IMR-90 (cell line): ENCODE results near the gene ALG13. TPM values are rescaled to one million over a fixed set of nuclear protein-coding genes. Genes with fewer than 3 reads are reported as not detected.

Experiments used
- ATAC-seq: fragments of 200-7000 bp; cut with Tn5 transposase; 2 replicates; pipeline ENCODE4 v1.9.1; 2020; ENCODE audit warnings: low read depth, mild to moderate bottlenecking, moderate library complexity
- BruUV-seq: library from RNA; stranded (reverse); fragments of 400-500 nt; replicated peaks from 2 replicates; lab custom pipeline; 2021; lab: Mats Ljungman, UMichigan
- CTCF ChIA-PET: fragments of 300-600 bp; formaldehyde crosslinking; extraction: SDS; loops from one replicate; lab custom pipeline; 2021; ENCODE audit warnings: antibody characterized with exemption; lab: Yijun Ruan, JAX
- POLR2A ChIA-PET: fragments of 300-600 bp; sonication (Branson Sonifier 250); formaldehyde crosslinking; loops from one replicate; lab custom pipeline; 2022; ENCODE audit warnings: antibody characterized with exemption; ENCODE audit not compliant: unreplicated experiment; lab: Charles Lee
- DNase-seq: peaks from one replicate; pipeline ENCODE4 v3.0.0; 2013
- H2AFZ ChIP-seq: replicated peaks from 2 replicates; pipeline ENCODE3; 2013; ENCODE audit warnings: low read length, mild to moderate bottlenecking; ENCODE audit not compliant: poor library complexity
- H2AK5ac ChIP-seq: 2 replicates; pipeline ENCODE4 v1.6.1; 2013; ENCODE audit warnings: low read depth, low read length, inconsistent platforms
- H2AK9ac ChIP-seq: replicated peaks from 2 replicates; pipeline ENCODE3; 2013; ENCODE audit warnings: mild to moderate bottlenecking, low read depth, low read length, moderate library complexity; ENCODE audit not compliant: poor library complexity
- H2BK120ac ChIP-seq: 2 replicates; pipeline ENCODE4 v1.6.1; 2013; ENCODE audit warnings: low read depth, low read length, inconsistent platforms
- H2BK15ac ChIP-seq: 3 replicates; pipeline ENCODE4 v1.6.1; 2013; ENCODE audit warnings: low read depth, low read length, inconsistent platforms
- H2BK20ac ChIP-seq: 2 replicates; pipeline ENCODE4 v1.6.1; 2013; ENCODE audit warnings: low read depth, mild to moderate bottlenecking, inconsistent platforms, low read length, moderate library complexity
- H2BK5ac ChIP-seq: 2 replicates; pipeline ENCODE4 v1.6.1; 2013; ENCODE audit warnings: mild to moderate bottlenecking, low read depth, low read length, inconsistent platforms; ENCODE audit not compliant: poor library complexity, severe bottlenecking
- H3K14ac ChIP-seq: replicated peaks from 2 replicates; pipeline ENCODE4 v1.6.1; 2013; ENCODE audit warnings: low read depth, low read length, inconsistent platforms
- H3K18ac ChIP-seq: 2 replicates; pipeline ENCODE4 v1.6.1; 2013; ENCODE audit warnings: low read depth, low read length, control low read depth
- H3K23ac ChIP-seq: 2 replicates; pipeline ENCODE4 v1.6.1; 2013; ENCODE audit warnings: low read depth, low read length, inconsistent platforms
- H3K27ac ChIP-seq: 2 replicates; pipeline ENCODE4 v1.5.1; 2013; ENCODE audit warnings: mild to moderate bottlenecking, control low read depth, low read length; ENCODE audit not compliant: insufficient read depth
- H3K27me3 ChIP-seq: 2 replicates; pipeline ENCODE4 v1.6.1; 2013; ENCODE audit warnings: low read length; ENCODE audit not compliant: control insufficient read depth, insufficient read depth
- H3K36me3 ChIP-seq: 2 replicates; pipeline ENCODE4 v1.6.1; 2013; ENCODE audit warnings: low read length, mixed read lengths; ENCODE audit not compliant: control insufficient read depth, insufficient read depth
- H3K4ac ChIP-seq: 2 replicates; pipeline ENCODE4 v1.6.1; 2013; ENCODE audit warnings: low read depth, low read length, inconsistent platforms
- H3K4me1 ChIP-seq: 2 replicates; pipeline ENCODE4 v1.6.1; 2013; ENCODE audit warnings: low read length, mixed read lengths; ENCODE audit not compliant: control insufficient read depth, insufficient read depth
- H3K4me2 ChIP-seq: 2 replicates; pipeline ENCODE4 v1.6.1; 2013; ENCODE audit warnings: low read depth, mild to moderate bottlenecking, control low read depth, low read length, moderate library complexity
- H3K4me3 ChIP-seq: 2 replicates; pipeline ENCODE4 v1.5.1; 2013; ENCODE audit warnings: low read depth, mild to moderate bottlenecking, control low read depth, low read length, moderate library complexity; ENCODE audit not compliant: insufficient read depth
- H3K56ac ChIP-seq: 2 replicates; pipeline ENCODE4 v1.6.1; 2013; ENCODE audit warnings: low read length, inconsistent platforms; ENCODE audit not compliant: insufficient read depth; ENCODE audit errors: extremely low read depth
- H3K79me1 ChIP-seq, 2 experiments: 2 replicates each; pipeline ENCODE4 v1.6.1; 2013; ENCODE audit warnings: low read length in 2 of 2, inconsistent platforms in 1 of 2, low read depth in 1 of 2
- H3K9ac ChIP-seq: 2 replicates; pipeline ENCODE4 v1.6.1; 2013; ENCODE audit warnings: low read depth, low read length, control low read depth
- H3K9me1 ChIP-seq: 2 replicates; pipeline ENCODE4 v1.6.1; 2013; ENCODE audit warnings: low read length, inconsistent platforms; ENCODE audit not compliant: insufficient read depth
- H3K9me3 ChIP-seq: 2 replicates; pipeline ENCODE4 v1.6.1; 2013; ENCODE audit warnings: low read length; ENCODE audit not compliant: control insufficient read depth, insufficient read depth
- H4K20me1 ChIP-seq: 2 replicates; pipeline ENCODE4 v1.6.1; 2013; ENCODE audit warnings: low read length, inconsistent platforms; ENCODE audit not compliant: insufficient read depth
- H4K5ac ChIP-seq: 2 replicates; pipeline ENCODE4 v1.6.1; 2013; ENCODE audit warnings: mild to moderate bottlenecking, low read depth, low read length, control low read depth
- H4K8ac ChIP-seq, 2 experiments: 2 replicates each; pipeline ENCODE4 v1.6.1; 2013; ENCODE audit warnings: low read depth in 2 of 2, low read length in 2 of 2, control low read depth in 1 of 2, inconsistent platforms in 1 of 2
- H4K91ac ChIP-seq: 2 replicates; pipeline ENCODE4 v1.6.1; 2013; ENCODE audit warnings: low read depth, low read length, inconsistent platforms; ENCODE audit not compliant: insufficient read depth
- CTCF ChIP-seq: conservative IDR thresholded peaks from 2 replicates; pipeline ENCODE4 v1.5.1; 2012; ENCODE audit warnings: mild to moderate bottlenecking, low read depth, low read length, improper control_type of control experiment
- ELK1 ChIP-seq: fragments of 150-350 bp; IDR thresholded peaks from 2 replicates; pipeline ENCODE4 v1.6.1; 2016; ENCODE audit warnings: low read depth, mild to moderate bottlenecking, low read length, moderate library complexity, borderline replicate concordance
- MAFK ChIP-seq: IDR thresholded peaks from 2 replicates; pipeline ENCODE4 v1.6.1; 2012; ENCODE audit warnings: low read depth, low read length, improper control_type of control experiment
- NFE2L2 ChIP-seq: fragments of 150-350 bp; IDR thresholded peaks from 2 replicates; pipeline ENCODE4 v1.6.1; 2016; ENCODE audit warnings: low read depth, mild to moderate bottlenecking, low read length
- POLR2A ChIP-seq: IDR thresholded peaks from 2 replicates; pipeline ENCODE4 v1.6.1; 2012; ENCODE audit warnings: mild to moderate bottlenecking, low read depth, low read length
- RFX5 ChIP-seq: IDR thresholded peaks from 2 replicates; pipeline ENCODE4 v1.8.0; 2012; ENCODE audit warnings: low read depth, mild to moderate bottlenecking, low read length, moderate library complexity
- USF2 ChIP-seq: fragments of 150-350 bp; IDR thresholded peaks from 2 replicates; pipeline ENCODE4 v1.6.1; 2017; ENCODE audit warnings: mild to moderate bottlenecking, antibody characterized with exemption, low read length, low read depth
- WGBS, 2 experiments: methylation state at CpG; one replicate each; pipeline versions ENCODE4 v1.1.5 to v1.1.7; 2013; ENCODE audit warnings: missing lambda C conversion rate in 2 of 2; ENCODE audit not compliant: insufficient read length in 1 of 2; ENCODE audit errors: extremely low coverage in 2 of 2; 5-methylcytosine and 5-hydroxymethylcytosine counted together
- dilution Hi-C: fragments of 300-500 bp; cut with HindIII; formaldehyde crosslinking; loops from one replicate; pipeline ENCODE4 v1.14.3; 2018; ENCODE audit warnings: low sequenced_read_pairs; ENCODE audit not compliant: unreplicated experiment
- in situ Hi-C: fragments of 300-500 bp; cut with MboI; formaldehyde crosslinking; loops from 3 replicates; pipeline ENCODE4 v1.14.3; 2019; ENCODE audit warnings: low sequenced_read_pairs, inconsistent platforms, mixed read lengths
- intact Hi-C: fragments of 100-400 bp; cut with micrococcal nuclease; formaldehyde crosslinking; loops from 2 replicates; pipeline ENCODE4 v1.10.0; 2022
- polyA plus RNA-seq, 3 experiments: library from polyadenylated mRNA; depleted of rRNA; stranded (reverse); fragments of >200 nt; gene quantifications; 2 replicates each; pipeline ENCODE4 v1.2.3, GENCODE V29; 2012; ENCODE audit warnings: low replicate concordance in 1 of 3
- total RNA-seq: library from RNA; depleted of rRNA; stranded (reverse); fragments of >200 nt; gene quantifications from 2 replicates; pipeline ENCODE4 v1.2.3, GENCODE V29; 2012

ALG13 gene
- total and polyA plus RNA-seq, 2 of the 4 experiments (the other 2 are of a cell fraction), result 42.7 to 54.0 TPM

GRCh38 chrX:111784667-111785066 is 103.7 kb downstream of the ALG13 start:
- Histone ChIP-seq H3K36me3 (no peaks in the 10 kb centered on the region), H3K79me1 (no peaks in the 10 kb centered on the region), H3K4me1 (no peaks in the 10 kb centered on the region), H3K9me3 (no peaks in the 10 kb centered on the region), H4K20me1 (no peaks in the 10 kb centered on the region), H3K14ac (no peak overlapping the region), H3K9ac (no peak overlapping the region), H2BK20ac (no peak overlapping the region), H3K27me3 (no peaks in the 10 kb centered on the region), H3K4ac (no peak overlapping the region), H4K91ac (no peak overlapping the region), H4K5ac (no peak overlapping the region), H3K9me1 (no peaks in the 10 kb centered on the region), H2AFZ (no peak overlapping the region), H3K23ac (no peak overlapping the region), H2BK120ac (no peak overlapping the region), H3K27ac (no peak overlapping the region), H3K18ac (no peak overlapping the region), H2AK9ac (no peak overlapping the region), H3K4me2 (no peak overlapping the region), H2BK15ac (no peak overlapping the region), H2AK5ac (no peak overlapping the region), H2BK5ac (no peak overlapping the region), H4K8ac (no peak overlapping the region), H3K56ac (no peak overlapping the region), H3K4me3 (no peak overlapping the region)
- dilution Hi-C loops (no loop called here), intact Hi-C loops (no loop called here), in situ Hi-C loops (no loop called here)
- ATAC-seq (no peak), DNase-seq (no peak)
- 67% methylated on average over 6 of the region's 7 CpGs; no CpG with 5 or more reads in 1 of the 2 experiments for WGBS, 2 experiments
- TF ChIP-seq NFE2L2, result no peak
- no peak for TF ChIP-seq USF2
- no peak for TF ChIP-seq ELK1
- no peak for TF ChIP-seq MAFK
- no peak for TF ChIP-seq RFX5
- no peak for TF ChIP-seq CTCF
- no peak for TF ChIP-seq POLR2A
- CTCF ChIA-PET, result no interaction called here
- POLR2A ChIA-PET, result no interaction called here
- BruUV-seq, result no TSS peak
